PC-3 (cell line): ENCODE measurements around the gene HYDIN. TPM values are rescaled to one million over a fixed set of nuclear protein-coding genes. Genes with fewer than 3 reads are reported as not detected.

Experiments
- ATAC-seq: fragments of 200-7000 bp; cut with Tn5 transposase; 2 replicates; pipeline ENCODE4 v1.9.1; 2020; ENCODE audit warnings: mild to moderate bottlenecking, moderate library complexity
- BruUV-seq: library from RNA; stranded (reverse); fragments of 400-500 nt; replicated peaks from 2 replicates; lab custom pipeline; 2021; lab: Mats Ljungman, UMichigan
- CTCF ChIA-PET: fragments of 300-600 bp; sonication (Branson Sonifier 250); formaldehyde crosslinking; loops from one replicate; lab custom pipeline; 2022; ENCODE audit warnings: antibody characterized with exemption; lab: Charles Lee
- POLR2A ChIA-PET: fragments of 300-600 bp; sonication (Branson Sonifier 250); formaldehyde crosslinking; loops from one replicate; lab custom pipeline; 2022; ENCODE audit warnings: antibody characterized with exemption; ENCODE audit not compliant: unreplicated experiment; lab: Charles Lee
- DNase-seq: peaks from one replicate; pipeline ENCODE4 v3.0.0-alpha.2; 2015
- H2AFZ ChIP-seq: fragments of 300-600 bp; sonication (generic); 2 replicates; pipeline ENCODE4 v1.6.0; 2016; ENCODE audit warnings: antibody characterized with exemption, low read length
- H3F3A ChIP-seq: fragments of 300-600 bp; sonication (generic); one replicate; pipeline ENCODE4 v1.6.0; 2017; ENCODE audit warnings: antibody characterized with exemption, low read length, control low read depth, mild to moderate bottlenecking; ENCODE audit not compliant: unreplicated experiment
- H3K27ac ChIP-seq: fragments of 300-600 bp; sonication (generic); 2 replicates; pipeline ENCODE4 v1.5.1; 2016; ENCODE audit warnings: mild to moderate bottlenecking, low read length
- H3K27me3 ChIP-seq: fragments of 300-600 bp; sonication (generic); 2 replicates; pipeline ENCODE4 v1.6.1; 2016; ENCODE audit warnings: low read length, mixed read lengths
- H3K36me3 ChIP-seq: fragments of 300-600 bp; sonication (generic); 2 replicates; pipeline ENCODE4 v1.6.1; 2016; ENCODE audit warnings: low read depth, mixed run types, low read length, mixed read lengths
- H3K4me1 ChIP-seq: fragments of 300-600 bp; sonication (generic); 2 replicates; pipeline ENCODE4 v1.5.1; 2016; ENCODE audit warnings: low read length; ENCODE audit not compliant: insufficient read depth
- H3K4me2 ChIP-seq: fragments of 300-600 bp; sonication (generic); 2 replicates; pipeline ENCODE4 v1.6.0; 2016; ENCODE audit warnings: low read length
- H3K4me3 ChIP-seq: fragments of 300-600 bp; sonication (generic); 2 replicates; pipeline ENCODE4 v1.5.1; 2016; ENCODE audit warnings: mild to moderate bottlenecking, low read length, mixed read lengths
- H3K79me2 ChIP-seq: fragments of 300-600 bp; sonication (generic); 2 replicates; pipeline ENCODE4 v1.6.1; 2017; ENCODE audit warnings: low read length, mixed read lengths
- H3K9ac ChIP-seq: fragments of 300-600 bp; sonication (generic); 2 replicates; pipeline ENCODE4 v1.6.0; 2016; ENCODE audit warnings: mild to moderate bottlenecking, low read length
- H3K9me2 ChIP-seq: fragments of 300-600 bp; sonication (generic); replicated peaks from 2 replicates; pipeline ENCODE4 v1.6.1; 2016; ENCODE audit warnings: mixed run types, low read length, mixed read lengths
- H3K9me3 ChIP-seq: fragments of 300-600 bp; sonication (generic); 2 replicates; pipeline ENCODE4 v1.6.1; 2016; ENCODE audit warnings: low read length, mixed read lengths
- H4K20me1 ChIP-seq: fragments of 300-600 bp; sonication (generic); 2 replicates; pipeline ENCODE4 v1.6.1; 2016; ENCODE audit warnings: low read length, mixed read lengths
- CTCF ChIP-seq: fragments of 300-600 bp; sonication (generic); conservative IDR thresholded peaks from 2 replicates; pipeline ENCODE4 v1.5.1; 2017; ENCODE audit warnings: antibody characterized with exemption, low read depth, mild to moderate bottlenecking, low read length
- EZH2 ChIP-seq: fragments of 300-600 bp; sonication (generic); IDR thresholded peaks from one replicate; pipeline ENCODE4 v1.6.1; 2017; ENCODE audit warnings: antibody characterized with exemption, mild to moderate bottlenecking, low read length; ENCODE audit not compliant: unreplicated experiment
- EZH2phosphoT487 ChIP-seq: fragments of 300-600 bp; sonication (generic); IDR thresholded peaks from 2 replicates; pipeline ENCODE4 v1.6.1; 2018; ENCODE audit warnings: mild to moderate bottlenecking, antibody characterized with exemption, low read length, borderline replicate concordance
- intact Hi-C: fragments of 100-400 bp; cut with micrococcal nuclease; formaldehyde crosslinking; loops from 2 replicates; pipeline ENCODE4 v1.9.0; 2023
- total RNA-seq: library from RNA; depleted of rRNA; stranded (reverse); fragments of >200 nt; gene quantifications from 2 replicates; pipeline ENCODE4 v1.2.3, GENCODE V29; 2014

The HYDIN gene
- total RNA-seq, 1 experiment from 2014 or later: 0.69 TPM

- H2AFZ ChIP-seq: no peak overlapping the region
- H3K79me2 ChIP-seq: peaks cover 33% of the 10 kb centered on the region
- ChIA-PET POLR2A (no interaction called here), CTCF (no interaction called here)
- intact Hi-C loops: no loop called here
- H3F3A ChIP-seq: no peaks in the 10 kb centered on the region
- no peaks in the 10 kb centered on the region for H3K36me3 ChIP-seq
- no peak overlapping the region for H3K4me2 ChIP-seq
- no peak overlapping the region for H3K27ac ChIP-seq
- no peaks in the 10 kb centered on the region for H3K9me2 ChIP-seq
- no peaks in the 10 kb centered on the region for H4K20me1 ChIP-seq
- H3K4me3 ChIP-seq: no peak overlapping the region
- H3K4me1 ChIP-seq: no peaks in the 10 kb centered on the region
- H3K9ac ChIP-seq: no peak overlapping the region
- no TSS peak for BruUV-seq
- no peak for ATAC-seq
- H3K9me3 ChIP-seq: no peaks in the 10 kb centered on the region
- TF ChIP-seq EZH2phosphoT487: no peak
- no peak for TF ChIP-seq EZH2
- TF ChIP-seq CTCF: no peak
- no peak for DNase-seq
- H3K27me3 ChIP-seq: no peaks in the 10 kb centered on the region
These were observed 440.7 kb downstream of the HYDIN start for GRCh38 chr16:70789595-70790447.

- POLR2A ChIA-PET: no interaction called here
- intact Hi-C loops: no loop called here
- CTCF ChIA-PET: no interaction called here
- TF ChIP-seq EZH2 (no peak), CTCF (no peak), EZH2phosphoT487 (no peak)
- ATAC-seq: no peak
- no peak for DNase-seq
- Histone ChIP-seq H3K4me1 (no peaks in the 10 kb centered on the region), H3K27ac (no peak overlapping the region), H3K79me2 (peaks cover 25% of the 10 kb centered on the region), H3K9me2 (no peaks in the 10 kb centered on the region), H3K4me2 (no peak overlapping the region), H3F3A (no peaks in the 10 kb centered on the region), H3K27me3 (no peaks in the 10 kb centered on the region), H3K9me3 (no peaks in the 10 kb centered on the region), H3K36me3 (no peaks in the 10 kb centered on the region), H3K4me3 (no peak overlapping the region), H2AFZ (no peak overlapping the region), H4K20me1 (no peaks in the 10 kb centered on the region), H3K9ac (no peak overlapping the region)
- no TSS peak for BruUV-seq
These were observed 441.6 kb downstream of the HYDIN start for GRCh38 chr16:70788668-70789594.
